Activated CD4-positive, alpha-beta T cell treated with anti-CD3 and anti-CD28 coated beads for 1 hour (primary cell): ENCODE data around the gene ULBP1.
"Not testable (repeated sequence)": the region's sequence is repeated elsewhere in the genome, so short reads cannot be mapped to it uniquely, and the experiment has no call there.

Source experiments
- DNase-seq: peaks from one replicate; pipeline ENCODE4 v3.0.0-alpha.2; 2020

Gene ULBP1, protein sequence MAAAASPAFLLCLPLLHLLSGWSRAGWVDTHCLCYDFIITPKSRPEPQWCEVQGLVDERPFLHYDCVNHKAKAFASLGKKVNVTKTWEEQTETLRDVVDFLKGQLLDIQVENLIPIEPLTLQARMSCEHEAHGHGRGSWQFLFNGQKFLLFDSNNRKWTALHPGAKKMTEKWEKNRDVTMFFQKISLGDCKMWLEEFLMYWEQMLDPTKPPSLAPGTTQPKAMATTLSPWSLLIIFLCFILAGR

DNA sequence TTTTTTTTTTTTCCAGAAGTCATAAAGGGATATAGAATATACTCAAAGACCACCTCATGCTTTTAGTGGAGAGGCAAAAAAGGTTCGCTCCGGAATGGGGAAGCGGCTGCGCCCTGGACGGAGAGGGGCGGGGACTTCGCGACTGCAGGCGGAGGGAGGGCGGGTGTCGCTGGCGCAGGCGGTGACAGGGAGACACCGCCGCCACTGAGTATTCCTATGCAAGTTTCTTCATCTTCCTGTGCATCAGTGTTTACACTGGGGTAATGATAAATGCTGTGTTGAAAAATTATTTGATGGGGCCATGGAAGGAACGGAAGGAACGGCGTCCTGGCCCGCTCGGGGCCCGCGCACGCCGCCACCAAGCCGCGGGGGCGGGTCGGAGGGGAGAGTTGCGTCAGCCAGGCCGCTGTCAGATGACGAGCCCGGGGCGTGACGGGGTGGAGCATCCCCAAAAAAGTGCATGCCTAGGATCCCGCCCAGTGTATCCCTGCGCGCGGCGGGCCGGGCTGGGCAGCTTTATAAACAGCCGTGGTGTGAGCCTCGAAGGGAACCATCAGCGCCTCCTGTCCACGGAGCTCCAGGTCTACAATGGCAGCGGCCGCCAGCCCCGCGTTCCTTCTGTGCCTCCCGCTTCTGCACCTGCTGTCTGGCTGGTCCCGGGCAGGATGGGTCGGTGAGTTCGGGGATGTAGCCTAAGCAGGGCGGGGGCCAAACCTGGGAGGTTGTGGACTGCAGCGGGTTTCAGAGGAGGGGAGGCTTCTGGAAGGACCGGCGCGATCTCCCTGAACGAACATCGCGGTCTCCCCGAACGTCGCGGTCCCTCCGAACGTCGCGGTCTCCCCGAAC is at the start of gene ULBP1:
Gene ULBP1 (plus strand): TSS at position 482 of the 846 bp plus-strand sequence. CDS start 107 bp downstream, at position 589.
- DNase-seq: peak; percentile 55

DNA sequence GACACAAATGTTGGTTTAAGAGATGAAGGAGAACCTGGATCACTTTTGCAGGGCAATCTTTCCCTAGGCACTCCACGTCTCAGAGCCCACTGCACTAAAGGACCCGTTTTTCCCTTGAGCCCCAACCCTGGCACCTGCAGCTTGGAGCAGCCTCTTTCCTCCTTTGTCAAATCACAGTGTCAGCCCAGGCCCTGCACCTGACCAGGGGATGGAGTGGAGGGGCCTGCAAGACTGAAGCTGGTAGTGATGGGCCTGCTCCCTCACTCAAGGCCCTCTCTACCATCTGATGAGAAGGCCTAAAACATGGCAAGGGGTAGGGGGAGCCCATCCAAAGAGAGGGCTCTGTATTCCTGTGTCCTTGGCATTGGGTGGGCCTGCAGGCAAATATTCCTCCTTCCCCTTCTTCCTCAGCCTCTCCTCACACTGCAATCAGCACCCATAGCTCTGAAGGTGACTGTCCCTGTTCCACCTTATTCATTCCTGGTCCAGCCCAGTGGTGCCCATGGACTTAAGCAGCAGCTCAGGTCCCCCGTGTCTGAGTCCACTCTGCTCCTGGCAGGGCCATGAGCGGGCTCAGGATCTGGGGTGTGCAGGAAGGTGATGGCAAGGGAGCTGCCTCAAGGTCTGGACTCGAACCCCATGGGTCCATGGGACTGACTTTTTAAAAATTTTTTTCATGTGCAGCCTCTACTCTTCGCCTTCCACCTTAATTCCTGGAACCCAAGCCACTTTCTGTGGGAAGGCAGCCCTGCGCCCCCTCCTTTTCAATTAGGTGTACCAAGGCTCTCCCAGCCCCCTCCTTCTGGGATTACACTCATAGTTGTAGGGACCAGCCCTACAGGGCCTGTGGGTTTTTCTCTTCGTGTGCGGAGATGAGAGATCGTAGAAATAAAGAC is 47.5 kb upstream of the ULBP1 start:
- DNase-seq: no peak

- DNase-seq: no peak
These were observed 46.1 kb upstream of the ULBP1 start for GRCh38 chr6:149917679-149918078.

GRCh38 chr6:149918151-149918905 is 45.4 kb upstream of the ULBP1 start:
- no peak for DNase-seq

DNA sequence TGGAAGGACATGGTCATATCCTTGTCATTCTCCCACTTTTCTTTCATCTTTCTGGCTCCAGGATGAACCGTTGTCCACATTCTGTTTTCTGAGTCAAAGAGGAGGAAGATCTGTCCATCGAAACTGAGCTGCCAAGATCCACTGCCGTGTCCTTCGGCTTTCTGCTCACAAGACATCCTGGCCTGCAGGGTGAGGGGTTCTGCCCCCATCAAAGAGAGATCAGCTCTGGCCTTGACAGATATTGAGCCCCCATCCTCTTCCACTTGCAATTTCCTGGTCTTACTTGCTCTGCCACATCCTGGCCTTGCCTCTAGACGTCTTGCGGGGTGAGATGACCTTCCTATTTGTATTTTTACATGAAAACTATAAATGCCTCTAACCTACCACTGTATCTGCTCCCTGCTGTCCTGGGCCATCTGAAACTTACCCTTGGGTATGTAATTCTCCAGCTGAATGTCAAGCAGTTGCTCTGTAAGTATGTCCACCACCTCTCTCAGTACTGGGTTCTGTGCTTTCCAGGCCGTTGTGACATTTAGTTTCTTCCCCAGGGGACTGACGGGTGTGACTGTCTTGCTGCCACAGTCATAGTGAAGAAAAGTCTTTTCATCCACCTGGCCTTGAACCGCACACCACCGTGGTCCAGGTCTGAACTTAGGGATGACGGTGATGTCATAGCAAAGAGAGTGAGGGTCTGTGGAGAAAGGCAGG is 44.5 kb upstream of the ULBP1 start:
- not testable (repeated sequence) for DNase-seq

- no peak for DNase-seq
These were observed 43.9 kb upstream of the ULBP1 start for GRCh38 chr6:149919834-149920225.

DNA sequence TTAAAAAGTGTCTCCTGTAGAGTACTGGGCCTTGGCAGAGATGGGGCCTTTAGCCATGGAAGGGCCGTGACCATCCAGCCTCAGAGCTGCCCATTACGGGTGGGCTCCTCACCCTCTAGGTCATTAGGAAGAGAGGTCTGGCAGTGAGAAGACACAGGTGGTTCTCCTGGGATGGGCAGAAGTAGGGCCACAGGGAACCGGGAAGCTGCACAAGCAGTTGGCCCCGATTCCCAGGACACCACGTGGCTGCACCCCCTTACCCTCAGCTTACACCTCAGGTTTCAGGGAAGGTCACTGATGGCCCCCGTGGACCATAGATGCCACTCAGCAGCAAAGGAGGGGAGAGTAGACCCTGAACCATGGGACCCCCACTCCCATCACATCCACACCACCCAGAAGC is 42.4 kb upstream of the ULBP1 start:
- no peak for DNase-seq

- peak; percentile 6 for DNase-seq
These were observed 41.7 kb upstream of the ULBP1 start for GRCh38 chr6:149922091-149922490.

DNA sequence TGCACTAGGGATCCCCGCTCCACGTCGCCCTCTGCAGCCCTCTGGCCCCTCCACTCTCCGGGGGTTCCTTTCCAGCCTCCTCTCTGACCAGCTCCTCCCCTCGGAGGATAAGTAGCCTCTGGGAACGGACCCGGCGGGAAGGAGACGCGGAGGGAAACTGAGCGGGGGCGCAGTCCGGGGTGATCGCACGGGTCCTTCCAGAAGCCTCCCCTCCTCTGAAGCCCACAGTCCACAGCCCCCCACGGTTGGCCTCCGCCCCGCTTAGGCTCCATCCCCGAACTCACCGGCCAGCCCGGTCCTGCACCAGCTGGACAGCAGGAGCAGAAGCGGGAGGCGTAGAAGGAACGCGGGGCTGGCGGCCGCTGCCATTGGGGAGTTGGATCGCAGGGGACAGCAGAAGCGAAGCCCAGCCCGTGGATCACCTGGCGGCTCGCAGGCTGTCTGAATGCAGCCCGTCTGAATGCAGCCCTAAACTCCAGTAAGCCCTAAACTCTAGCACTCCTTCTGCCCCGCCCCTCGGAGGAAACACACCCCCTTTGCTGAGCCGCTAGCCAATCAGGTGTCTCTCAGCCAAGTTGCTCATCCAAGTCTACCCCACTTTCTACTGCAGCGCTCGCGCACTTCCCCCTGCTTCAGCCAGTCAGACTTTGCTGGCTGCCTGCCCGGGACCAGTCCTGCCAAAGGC is 41.0 kb upstream of the ULBP1 start, which contains the start of gene RAET1G:
Gene RAET1G (minus strand): TSS at position 480 of the 685 bp plus-strand sequence. CDS start 111 bp downstream, at position 369.
- peak; percentile 66 for DNase-seq

- peak; percentile 3 for DNase-seq
These were observed 40.3 kb upstream of the ULBP1 start for GRCh38 chr6:149923327-149923986.

GRCh38 chr6:149924206-149924932 is 39.4 kb upstream of the ULBP1 start:
- DNase-seq: peak; percentile 6

- DNase-seq: peak; percentile 5
These were observed 38.9 kb upstream of the ULBP1 start for GRCh38 chr6:149924933-149925252.

DNA sequence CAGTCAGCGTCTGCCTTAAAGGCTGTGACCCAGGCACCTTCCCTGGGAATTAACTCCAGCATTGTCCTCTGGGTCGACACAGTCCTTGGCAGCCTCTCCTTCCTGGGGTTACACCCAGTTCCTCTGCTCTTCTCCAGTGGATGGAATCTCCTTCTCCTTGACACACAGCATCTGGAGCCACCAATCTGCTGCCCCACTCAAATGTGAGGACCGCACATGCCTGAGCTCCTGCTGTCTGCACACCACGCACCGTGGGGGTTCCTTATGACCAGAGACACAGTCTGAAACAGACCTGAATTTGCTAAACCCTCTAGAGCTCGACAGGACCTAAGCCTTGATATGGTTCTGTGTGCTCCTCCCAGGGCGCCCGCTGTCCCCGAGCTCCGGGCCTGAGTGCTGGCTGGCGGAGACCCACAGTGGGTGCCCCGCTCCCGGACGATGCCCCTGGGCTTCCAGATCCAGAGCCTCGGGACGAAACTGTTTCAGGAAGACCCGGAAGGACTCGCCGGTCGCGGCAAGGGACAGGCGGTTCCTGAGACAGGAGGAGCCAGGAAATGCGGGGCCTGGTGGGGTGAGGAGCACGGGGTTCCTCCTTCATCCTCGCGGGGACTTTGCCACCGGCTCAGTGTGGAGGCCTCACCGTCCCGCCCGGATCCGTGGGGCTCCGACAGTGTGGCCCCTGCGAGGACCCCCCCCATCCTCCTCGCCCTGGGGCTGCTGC is 38.3 kb upstream of the ULBP1 start:
- peak; percentile 7 for DNase-seq

GRCh38 chr6:149925974-149926777 is 37.6 kb upstream of the ULBP1 start:
- peak; percentile 54 for DNase-seq

DNA sequence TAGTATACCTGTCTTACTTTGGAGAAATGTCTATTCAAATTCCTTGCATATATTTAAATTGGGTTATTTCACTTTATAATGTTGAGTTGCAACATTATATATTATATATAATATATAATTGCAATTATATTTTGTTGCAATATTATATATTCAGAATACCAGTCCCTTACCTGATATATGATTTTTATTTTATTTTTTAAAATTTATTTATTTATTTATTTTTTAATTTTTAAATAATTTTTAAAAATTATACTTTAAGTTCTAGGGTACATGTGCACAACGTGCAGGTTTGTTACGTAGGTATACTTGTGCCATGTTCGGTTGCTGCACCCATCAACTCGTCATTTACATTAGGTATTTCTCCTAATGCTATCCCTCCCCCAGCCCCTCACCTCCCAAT is 36.7 kb upstream of the ULBP1 start:
- not testable (repeated sequence) for DNase-seq

DNA sequence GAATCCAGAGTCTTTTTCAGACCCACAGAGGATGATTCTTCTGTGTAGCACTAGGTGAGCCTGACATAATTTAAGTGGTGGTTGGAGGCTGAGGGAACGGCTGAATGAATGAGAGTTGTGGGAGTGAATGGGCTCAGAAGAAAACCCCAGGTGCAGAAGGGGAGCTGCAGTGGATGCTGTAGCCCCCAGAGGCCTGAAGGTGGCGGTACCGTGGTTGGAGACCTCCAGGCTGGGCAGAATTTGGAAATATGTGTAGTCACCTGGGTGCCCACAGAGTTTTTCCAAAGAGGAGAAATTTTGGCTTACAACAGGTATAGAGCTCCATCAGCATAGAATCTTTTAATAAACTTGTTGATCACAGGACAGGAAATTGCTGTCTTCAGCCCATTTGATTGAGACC is 34.3 kb upstream of the ULBP1 start:
- no peak for DNase-seq

GRCh38 chr6:149931501-149931900 is 32.2 kb upstream of the ULBP1 start:
- DNase-seq: no peak

- DNase-seq: no peak
These were observed 30.7 kb upstream of the ULBP1 start for GRCh38 chr6:149933036-149933435.
